EH (cell line): ENCODE results near the gene TMC7.
"Not testable (repeated sequence)": the region's sequence is repeated elsewhere in the genome, so short reads cannot be mapped to it uniquely, and the experiment has no call there.

Experiments used
- DNase-seq: peaks from one replicate; pipeline ENCODE4 v3.0.0-alpha.2; 2015; ENCODE audit warnings: low read depth

The TMC7 gene

DNA sequence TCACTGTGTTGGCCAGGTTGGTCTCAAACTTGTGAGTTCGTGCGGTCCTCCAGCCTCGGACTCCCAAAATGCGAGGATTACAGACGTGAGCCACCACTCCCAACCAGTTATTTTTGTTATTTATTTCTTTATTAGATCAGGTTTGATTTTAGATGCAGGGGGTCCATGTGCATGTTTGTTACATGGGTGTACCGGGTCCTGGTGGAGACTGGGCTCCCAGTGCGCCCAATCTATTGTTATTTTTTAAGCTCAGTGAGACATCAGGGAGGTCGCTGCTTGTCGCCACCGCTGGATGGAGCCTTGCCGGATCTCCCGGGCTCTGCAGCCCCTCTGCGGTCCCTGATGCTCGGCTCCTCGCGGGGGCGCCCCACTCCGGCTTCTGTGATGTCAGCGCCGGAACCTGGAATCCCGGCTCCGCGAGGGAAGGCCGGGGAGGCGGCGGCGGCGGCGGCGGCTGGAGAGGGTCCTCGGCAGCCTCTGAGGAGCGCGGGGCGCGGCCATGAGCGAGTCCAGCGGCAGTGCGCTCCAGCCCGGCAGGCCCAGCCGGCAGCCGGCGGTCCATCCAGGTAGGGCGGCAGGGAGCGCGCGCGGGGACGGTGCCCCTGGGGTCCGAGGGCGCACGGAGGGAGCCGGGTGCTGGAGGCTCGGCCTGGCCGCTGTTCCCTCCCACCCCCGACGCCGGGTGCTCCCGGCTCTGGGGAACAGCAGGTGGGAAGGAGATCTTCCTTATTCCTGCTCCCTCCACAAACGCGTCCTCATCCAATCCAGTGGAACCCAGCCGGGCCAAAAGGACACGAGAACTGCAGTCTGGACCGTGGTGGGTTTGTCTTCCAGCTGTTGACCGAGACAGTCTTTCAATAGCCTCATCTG, at the start of gene TMC7:
Gene TMC7, plus strand, starts transcription at position 370 of the 870 bp plus-strand sequence. Its CDS starts 130 bp downstream, at position 500.
- DNase-seq, result peak; percentile 86

DNA sequence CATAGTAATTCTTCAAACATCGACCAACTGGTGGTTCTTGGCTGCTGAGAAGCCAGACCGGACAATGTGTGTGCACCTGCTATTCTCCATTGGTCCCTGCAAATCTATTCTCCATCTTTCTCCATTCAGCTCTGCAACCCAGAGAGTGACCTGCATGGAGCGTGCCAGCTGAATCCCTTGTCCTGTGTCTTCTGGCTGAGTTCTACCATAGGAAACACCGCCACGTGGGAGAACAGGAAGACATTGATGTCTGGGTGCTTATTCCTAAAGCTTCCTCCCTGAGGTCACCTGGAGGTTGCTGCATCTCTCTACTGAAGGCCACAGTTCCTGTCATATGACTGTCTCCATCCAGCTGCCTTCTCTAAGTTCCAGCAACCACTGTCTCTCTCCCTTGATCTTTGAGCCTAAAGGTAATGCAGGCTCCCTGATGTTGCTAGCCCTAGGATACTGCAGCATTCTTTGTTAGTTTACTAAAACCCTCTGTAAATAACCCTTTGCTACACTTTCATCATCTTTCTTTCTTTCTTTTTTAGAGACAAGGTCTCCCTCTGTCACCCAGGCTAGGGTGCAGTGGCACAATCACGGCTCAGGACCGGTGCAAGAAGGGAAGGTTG, 46.9 kb upstream of the TMC7 start:
- no peak for DNase-seq

DNA sequence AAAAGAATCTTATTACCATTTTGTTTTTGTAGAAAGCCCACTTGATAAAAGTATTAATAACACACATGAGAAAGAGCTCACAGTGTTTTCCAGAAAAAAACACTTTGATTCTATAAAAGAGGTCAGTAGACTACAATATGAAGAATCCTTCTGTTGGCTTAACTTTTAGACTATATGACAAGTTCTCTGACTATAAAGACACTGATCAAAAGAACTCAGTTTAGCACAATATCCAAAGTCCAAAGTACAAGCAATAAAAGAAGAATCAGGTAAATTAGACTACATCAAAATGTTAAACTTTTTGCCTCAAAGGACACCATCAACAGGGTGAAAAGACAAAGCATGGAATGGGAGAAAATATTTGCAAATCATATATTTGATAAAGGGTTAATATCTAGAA, 46.3 kb upstream of the TMC7 start:
- DNase-seq, result no peak

DNA sequence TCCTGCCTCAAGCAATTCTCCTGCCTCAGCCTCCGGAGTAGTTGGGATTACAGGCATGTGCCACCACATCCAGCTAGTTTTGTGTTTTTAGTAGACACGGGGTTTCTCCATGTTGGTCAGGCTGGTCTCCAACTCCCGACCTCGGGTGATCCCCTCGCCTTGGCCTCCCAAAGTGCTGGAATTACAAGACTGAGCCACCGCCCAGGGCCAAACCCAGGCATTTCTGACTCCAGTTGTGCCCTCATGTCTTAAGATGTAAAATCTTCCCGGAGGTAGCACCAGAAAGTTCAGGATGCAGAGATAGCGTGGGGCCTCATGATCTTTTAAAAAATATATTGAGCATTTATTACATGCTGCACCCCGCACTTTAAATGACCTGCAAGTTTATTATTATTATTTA, 44.7 kb upstream of the TMC7 start:
- DNase-seq, result no peak

DNA sequence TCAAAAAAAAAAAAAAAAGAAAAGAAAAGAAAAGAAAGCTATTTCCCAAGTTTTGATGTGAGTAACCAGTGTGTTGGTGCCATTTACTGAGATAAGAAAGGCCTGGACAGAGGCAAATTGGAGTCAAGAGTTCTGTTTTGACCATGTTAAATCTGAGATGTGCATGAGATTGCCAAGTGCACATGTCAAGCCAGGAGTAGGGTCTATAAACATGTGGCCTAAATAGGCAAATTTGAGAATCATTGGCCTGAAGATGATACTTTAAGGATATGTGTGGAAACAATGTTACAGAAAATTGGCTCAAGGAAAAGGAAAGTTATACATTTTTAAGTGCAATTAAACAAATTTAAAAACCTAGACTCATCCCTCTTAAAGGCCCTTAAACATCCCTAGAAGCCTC, 42.3 kb upstream of the TMC7 start:
- DNase-seq, result no peak

DNA sequence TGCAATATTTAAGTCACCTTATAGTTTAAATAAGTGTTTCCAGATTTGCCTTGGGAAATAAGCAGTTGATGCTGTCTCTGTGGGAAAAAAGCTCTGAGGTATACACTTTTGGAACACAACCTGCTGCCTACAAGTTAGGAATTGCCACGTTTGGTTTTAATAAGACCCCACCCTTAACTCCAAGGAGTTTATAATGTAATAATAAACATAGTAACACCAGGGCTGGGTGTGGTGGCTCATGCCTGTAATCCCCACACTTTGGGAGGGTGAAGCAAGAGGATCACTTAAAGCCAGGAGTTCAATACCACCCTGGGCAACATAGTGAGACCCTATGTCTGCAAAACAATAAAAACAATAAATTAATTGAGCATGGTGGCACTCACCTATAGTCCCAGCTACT, 41.7 kb upstream of the TMC7 start:
- DNase-seq, result no peak

DNA sequence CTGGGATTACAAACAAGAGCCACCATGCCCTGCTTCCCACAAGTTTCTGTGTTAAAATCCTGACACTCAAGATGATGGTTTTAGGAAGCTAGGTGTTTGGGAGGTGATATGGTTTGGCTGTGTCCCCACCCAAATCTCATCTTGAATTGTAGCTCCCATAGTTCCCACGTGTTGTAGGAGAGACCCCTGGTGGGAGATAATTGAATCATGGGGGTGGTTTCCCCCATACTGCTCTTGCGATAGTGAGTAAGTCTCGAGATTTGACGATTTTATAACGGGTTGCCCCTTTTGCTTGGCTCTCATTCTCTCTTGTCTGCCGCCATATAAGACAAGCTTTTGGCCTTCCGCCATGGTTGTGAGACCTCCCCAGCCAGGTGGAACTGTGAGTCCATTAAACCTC, 40.3 kb upstream of the TMC7 start:
- no peak for DNase-seq

DNA sequence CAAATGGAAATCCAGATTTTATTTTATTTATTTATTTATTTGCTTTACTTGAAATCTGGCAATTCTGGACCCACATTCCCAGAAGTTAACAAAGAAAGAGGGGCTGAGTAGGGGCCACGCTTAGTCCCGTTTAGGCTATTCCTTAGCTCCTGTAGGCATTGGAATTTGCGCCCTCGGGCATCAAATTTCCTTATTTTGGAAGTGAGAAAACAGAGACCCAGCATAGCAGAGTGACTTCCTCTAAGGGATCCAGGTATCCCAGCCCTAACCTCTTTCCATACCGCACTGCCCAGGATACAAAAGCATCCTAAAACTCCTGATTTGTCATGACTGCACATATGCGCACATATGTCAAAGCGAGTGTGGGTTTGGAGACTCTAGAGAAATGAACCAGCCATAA, 38.5 kb upstream of the TMC7 start:
- DNase-seq, result no peak

DNA sequence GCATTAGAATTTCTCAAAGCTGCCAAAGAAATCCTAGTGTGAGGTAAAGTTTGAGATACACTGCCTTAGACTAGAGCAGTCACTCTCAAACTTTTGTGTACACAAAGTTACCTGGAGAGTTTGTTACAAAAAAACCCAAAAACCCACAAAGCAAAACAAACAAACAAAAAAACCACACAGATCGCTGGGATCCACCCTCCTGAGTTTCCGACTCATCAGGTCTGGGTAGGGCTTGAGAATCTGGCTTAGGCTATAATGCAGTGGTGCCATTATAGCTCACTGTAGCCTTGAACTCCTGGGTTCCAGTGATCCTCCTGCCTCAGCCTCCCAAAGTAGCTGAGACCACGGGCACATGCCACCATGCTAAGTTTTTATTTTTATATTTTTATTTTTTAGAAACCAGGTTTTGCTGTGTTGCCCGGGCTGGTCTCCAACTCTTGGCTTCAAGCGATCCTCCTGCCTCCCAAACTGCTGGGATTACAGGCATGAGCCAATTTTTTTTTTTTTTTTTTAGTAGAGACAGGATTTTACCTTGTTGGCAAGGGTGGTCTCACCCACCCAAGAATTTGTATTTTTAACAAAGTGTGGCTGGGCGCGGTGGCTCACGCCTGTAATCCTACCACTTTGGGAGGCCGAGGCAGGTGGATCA, 35.2 kb upstream of the TMC7 start:
- DNase-seq, result no peak

DNA sequence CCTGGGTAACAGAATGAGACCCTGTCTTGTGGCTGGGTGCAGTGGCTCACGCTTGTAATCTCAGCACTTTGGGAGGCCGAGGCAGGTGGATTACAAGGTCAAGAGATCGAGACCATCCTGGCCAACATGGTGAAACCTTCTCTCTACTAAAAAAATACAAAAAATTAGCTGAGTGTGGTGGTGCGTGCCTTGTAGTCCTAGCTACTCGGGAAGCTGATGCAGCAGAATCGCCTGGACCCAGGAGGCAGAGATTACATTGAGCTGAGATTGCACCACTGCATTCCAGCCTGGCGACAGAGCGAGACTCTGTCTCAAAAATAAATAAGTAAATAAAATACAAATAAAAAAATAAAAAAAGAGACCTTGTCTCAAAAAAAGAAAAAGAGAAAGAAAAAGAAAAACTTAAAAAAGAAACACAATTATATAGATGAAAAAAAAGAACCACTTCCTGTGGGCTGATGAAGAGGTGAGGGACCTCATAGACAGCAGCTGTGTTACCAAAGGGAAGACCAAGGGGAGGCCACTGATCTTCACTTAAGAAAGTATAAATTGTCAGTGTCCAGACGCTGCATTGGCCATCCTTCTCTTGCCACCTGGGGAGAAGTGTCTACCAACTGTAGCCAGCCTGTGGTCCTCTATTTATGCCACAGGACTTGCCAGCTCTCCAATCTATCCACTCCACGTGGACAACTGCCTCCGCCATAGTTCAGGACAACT, 33.1 kb upstream of the TMC7 start:
- DNase-seq, result no peak

DNA sequence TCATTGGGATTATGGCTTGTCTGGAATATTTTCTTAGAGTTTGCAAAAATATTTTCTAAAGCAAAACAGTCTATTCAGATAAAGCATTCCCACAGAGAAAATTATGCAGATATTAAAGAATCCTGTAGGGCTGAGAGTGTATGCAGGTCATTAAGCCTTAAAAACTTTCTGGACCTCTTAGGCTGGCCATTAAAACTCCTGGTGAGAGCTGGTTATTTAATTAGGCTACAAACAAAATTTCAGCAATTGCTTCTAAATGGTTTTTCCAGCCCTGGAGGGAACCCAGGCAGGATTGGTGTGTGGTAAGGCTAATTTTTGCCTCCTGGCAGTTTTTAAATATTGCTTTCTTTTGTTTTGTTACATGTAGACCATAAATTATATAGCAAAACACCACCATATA, 30.2 kb upstream of the TMC7 start:
- DNase-seq, result no peak

DNA sequence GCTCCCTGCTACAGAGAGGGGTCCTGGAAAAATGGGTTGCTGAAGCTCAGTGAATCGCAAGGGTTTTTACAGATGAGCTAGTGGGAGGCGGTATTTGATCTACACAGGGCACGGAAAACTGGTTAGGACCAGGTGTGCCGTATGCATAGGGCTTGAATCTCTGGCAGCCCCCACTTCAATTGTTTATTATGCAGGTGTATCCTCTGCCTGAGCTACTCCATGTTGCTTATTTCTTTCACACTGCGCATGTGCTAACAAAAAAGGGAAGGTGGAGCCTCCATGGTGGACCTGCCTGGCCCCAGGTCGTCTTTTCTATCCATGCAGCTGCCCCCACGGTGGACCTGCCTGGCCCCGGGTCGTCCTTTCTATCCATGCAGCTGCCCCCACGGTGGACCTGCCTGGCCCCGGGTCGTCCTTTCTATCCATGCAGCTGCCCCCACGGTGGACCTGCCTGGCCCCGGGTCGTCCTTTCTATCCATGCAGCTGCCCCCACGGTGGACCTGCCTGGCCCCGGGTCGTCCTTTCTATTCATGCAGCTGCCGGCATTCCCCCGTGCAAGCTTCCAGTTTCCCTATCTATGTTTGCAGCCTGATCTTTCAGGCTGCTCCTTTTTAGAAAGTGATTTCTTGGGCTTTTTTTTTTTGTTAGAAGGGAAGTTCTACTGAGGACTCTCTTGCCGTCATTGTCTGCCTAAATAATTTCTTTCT, 27.7 kb upstream of the TMC7 start:
- DNase-seq, result not testable (repeated sequence)

DNA sequence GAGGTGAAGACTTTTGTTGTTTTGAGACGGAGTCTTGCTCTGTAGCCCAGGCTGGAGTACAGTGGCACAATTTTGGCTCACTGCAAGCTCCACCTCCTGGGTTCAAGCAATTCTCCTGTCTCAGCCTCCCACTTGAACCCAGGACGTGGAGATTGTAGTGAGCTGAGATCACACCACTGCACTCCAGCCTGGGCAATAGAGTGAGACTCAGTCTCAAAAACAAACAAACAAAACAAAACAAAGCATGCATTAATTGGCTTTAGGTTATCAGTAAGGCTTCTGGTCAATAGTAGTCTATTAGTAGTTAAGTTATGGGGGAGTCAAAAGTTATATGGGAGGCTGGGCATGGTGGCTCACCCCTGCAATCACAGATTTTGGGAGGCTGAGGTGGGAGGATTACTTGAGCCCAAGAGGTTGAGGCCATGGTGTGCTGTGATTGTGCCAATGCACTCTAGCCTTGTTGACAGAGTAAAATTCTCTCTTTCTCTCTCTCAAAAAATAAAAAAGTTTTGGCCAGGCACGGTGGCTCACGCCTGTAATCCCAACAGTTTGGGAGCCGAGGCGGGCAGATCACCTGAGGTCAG, 27.0 kb upstream of the TMC7 start:
- DNase-seq, result not testable (repeated sequence)

DNA sequence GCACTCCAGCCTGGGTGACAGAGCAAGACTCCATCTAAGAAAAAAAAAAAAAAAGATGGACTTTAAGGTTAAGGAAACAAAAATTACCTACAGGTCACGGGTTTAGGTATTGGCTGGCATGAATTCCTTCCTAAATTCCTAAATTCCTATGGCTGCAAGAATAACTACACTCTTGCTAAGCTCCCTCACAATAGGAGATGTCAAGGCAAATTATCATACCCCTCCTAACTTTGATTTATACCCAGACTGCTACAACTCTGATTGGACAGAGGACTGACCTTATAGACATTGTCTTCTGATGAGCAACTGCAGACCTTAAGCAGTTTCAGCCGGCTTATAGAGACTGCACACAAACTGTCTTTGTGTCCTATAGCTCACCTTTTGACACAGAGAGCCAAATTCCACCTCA, 25.1 kb upstream of the TMC7 start:
- peak; percentile 16 for DNase-seq

DNA sequence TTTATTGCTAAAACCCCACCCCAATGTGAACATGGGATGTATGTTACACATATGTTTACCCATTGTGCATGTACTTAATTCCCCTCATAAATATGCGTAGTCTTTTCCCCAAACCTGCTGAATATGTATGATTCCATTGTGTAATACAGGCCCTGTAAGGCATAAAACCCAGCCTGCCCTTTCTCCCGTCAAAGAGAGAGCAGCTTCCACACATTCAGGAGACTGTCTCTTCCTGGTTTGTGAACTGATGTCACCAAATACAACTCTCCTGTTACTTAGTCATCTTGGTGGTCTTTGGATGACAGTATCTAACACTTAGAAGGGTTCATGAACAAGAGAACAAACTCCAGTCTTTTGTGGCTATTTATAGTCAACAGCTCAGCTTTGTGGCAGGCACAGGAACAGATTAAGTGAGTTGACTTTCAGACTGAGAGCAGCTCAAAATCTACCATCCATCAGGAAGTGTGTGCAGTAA, 24.7 kb upstream of the TMC7 start:
- DNase-seq, result peak; percentile 44

DNA sequence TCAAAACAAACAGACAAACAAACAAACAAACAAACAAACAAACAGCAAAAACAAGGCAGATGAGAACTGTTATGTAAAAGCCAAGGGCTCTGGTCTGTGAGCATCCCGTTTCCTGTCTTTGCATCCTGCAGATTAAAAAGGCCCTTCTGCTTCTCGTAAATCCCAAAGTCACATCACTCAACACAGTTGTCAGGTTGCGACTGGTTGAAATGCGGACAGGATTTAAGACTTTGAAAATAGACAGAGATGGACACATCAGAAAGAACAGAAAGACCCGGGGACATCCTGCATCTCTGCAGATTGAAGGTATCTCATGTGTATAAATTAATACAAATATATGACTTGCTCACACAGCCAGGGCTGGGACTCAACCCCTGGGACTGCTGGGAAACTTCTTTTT, 18.2 kb upstream of the TMC7 start:
- DNase-seq, result no peak

DNA sequence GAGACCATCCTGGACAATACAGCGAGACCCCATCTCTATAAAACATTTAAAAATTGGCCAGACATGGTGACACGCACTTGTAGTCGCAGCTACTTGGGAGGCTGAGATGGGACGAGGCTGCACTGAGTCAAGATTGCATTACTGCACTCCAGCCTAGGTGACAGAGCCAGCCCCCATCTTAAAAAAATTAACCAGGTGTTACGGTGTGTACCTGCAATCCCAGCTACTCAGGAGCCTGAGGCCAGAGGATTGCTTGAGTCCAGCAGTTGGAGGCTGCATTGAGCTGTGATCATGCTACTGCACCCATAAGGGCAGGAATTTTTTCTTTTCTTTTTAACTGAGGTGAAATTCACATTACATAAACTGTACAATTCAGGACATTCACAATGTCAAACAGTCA, 16.9 kb upstream of the TMC7 start:
- no peak for DNase-seq

DNA sequence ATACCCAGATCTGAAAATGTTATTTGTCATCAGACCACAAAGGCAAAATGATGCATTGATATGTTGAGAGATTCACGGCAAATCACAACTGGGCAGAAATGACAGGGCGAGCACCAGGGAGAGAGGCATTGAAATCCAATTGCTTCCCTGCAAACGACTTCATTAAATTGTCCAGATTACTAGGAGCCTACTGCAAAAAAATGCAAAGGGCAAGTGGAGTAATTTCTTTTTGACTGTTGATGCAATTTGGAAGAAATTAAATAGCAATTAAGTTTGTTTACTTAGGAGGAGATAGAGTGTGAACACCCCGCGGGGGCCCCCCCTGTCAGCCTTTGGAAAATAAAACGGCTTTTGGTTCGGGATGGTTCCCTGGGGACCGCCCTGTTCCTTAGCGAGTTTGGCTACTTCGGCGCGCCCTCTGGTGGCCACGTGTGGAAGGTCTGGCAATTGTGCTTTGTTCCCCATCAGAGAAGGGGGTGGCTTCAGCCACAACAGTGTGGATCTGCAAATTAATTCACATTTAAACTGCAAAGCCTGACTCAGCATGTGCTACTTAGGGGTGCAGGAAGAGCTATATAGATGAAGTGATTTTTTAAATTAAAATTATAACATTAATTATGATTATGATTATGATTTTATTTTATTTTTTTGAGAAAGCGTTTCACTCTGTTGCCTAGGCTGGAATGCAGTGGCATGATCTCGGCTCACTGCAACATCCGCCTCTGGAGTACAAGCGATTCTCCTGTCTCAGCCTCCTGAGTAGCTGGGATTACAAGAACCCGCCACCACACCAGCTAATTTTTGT, 14.5 kb upstream of the TMC7 start:
- peak; percentile 74 for DNase-seq

DNA sequence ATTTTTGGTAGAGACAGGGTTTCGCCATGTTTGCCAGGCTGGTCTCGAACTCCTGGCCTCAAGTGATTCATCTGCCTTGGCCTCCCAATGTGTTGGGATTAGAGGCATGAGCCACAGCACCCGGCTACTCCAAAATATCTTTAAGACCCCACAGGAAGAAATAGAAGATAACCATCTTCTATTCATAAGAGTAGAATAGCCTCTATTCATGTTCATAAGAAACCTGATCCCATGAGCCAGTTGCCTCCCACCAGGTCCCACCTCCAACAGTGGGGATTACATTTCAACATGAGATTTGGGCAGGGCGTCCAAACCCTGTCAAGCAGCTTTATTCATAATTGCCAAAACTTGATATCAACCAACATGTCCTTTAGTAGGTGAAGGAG, 13.9 kb upstream of the TMC7 start:
- no peak for DNase-seq

DNA sequence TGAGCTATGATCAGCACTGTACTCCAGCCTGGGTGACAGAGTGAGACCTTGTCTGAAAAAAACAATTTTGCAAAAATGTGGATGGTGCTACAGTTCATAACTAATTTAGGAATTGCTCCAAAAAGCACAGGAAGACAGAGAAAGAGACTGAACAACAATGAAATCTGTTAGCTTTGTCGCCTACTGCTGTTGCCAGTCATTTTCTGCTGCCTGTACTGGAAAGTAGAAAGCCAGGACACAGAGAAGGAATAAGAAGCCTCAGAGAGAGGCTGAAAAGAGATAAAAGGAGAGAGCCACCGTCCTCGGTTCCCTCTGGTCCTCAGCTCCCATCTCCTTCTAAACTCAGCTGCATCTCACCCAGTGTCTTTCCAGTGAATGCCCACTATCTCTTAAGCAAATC, 8.6 kb upstream of the TMC7 start:
- no peak for DNase-seq

DNA sequence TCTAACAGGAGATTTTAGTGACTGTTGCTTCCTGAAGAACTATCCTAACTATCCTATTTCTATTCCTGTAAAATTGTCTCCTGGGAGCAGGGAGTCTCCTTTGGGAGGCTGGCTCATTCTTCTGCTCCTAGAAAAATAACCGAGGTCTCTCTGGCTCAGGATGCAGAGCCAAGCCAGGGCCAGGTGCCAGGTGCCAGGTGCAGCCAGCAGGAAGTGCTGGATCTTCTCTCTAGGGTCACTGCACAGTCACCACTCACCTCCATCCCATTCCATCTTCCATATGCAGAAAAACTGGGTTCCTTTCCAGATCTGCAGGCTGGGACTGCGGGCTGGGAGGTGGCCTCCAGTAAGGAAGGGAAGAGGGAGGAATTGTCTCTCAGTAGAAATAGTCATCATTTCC, 3.8 kb upstream of the TMC7 start:
- DNase-seq, result no peak
